GM21526 (cell line): Measurements from ENCODE around the gene GGT1.
"Not testable (repeated sequence)": the region's sequence is repeated elsewhere in the genome, so short reads cannot be mapped to it uniquely, and the experiment has no call there.

Source experiments
- ATAC-seq: cut with Tn5 transposase; IDR thresholded peaks from one replicate; pipeline ENCODE4 v1.9.1; 2021; ENCODE audit warnings: moderate library complexity; ENCODE audit not compliant: unreplicated experiment, low FRiP score

Gene GGT1

DNA sequence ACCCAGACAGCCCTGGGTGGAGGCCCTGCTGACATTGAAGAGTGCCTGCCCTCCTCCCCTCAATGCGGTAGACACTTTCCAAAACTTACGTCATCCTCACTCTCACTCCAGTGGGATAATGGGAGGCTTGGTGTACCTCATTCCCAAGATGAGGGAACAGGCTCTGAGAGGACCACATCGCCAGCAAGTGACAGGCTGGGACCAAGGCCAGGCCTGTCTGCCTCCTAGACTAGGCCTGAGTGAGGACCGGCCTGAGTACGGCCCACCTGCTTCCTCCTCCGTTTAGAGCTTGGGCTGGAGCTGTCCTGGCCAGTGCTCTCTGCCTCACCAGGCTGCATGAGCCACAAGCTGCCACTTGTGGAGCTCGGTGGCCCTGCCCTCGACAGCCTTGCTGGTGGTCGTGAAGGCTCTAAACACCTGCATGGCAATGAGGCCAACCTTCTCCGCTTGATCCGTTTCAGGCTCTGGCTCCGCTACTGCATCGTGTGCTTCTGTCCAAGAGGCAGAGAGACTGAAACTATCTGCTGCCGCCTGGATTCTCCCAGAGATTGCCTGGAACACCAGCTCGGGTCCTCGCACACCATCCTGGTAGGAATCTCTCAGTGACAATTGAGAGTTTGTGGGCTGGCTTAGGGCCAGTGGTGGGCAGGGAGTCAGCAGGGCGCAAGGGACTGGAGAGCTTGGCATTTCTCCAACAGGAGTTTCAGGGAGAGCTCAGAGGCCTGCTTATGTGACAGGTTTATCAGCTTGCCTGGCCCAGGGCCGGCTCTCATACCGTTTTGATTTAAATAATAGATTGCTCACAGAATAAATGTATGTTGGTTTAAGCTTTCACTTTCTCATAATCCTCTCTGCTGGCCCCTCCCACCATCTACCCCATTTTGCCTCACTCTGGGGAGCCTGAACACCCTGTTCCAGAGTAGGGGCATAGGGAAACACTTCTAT lies 19.5 kb upstream of the GGT1 start:
- ATAC-seq, result no peak

DNA sequence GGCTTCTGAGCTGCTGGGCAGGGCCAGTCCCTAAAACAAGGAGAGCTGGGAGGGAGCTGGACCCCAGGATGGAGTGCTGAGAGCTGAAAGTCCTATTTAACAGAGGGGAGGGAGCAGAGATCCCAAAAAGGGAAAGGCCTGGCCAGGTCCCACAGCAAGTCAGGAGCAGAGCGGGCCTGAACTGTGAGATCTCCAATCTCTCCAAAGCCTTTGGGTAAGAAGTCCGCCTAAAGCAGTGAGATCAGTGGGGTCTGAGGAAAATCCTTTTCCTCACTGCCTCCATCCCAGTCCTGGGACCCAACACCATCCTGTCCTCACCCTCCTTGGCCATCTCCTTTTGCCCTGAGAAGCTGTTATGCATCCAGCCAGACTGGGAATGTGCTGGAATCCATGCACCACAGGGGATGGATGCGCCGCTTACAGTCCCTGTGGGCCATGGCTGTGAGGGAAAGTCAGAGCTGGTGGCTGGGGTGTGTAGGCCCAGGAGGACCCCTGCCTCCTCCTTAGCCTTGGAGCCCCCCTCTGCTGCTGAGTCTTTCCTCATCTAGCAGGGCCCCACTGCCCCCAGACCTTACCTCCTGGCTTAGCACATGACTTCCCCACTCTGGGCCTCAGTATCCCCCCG lies 18.7 kb upstream of the GGT1 start:
- no peak for ATAC-seq

DNA sequence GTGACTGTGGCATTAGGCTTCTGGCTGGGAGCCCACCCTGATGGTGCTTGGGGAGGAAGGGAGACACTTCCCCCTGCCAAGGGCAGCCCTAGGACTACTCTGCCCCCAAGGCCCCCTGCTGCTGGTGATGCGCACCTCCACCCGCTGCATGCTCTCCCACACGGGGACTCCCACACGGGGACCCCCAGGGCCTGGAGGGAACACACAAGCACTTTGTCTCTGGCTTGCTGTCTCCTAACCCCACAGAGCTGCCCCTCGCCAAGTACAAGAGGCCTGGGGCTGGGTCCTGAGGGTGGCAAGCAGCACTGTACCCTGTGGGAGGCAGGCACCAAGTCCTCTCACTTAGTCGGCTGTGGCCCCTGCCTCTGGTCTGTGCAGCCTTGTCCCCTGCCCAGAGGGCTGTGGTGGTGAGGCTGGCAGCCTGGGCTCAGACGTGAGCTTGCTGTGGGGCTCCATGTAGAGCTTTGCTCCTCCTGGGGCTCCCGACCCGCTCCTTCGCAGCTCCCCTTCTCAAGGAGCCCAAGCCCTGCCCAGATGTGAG lies 18.1 kb upstream of the GGT1 start:
- no peak for ATAC-seq

- no peak for ATAC-seq
Measured at GRCh38 chr22:24585461-24585860, 17.5 kb upstream of the GGT1 start.

GRCh38 chr22:24585927-24586546 lies 17.0 kb upstream of the GGT1 start:
- no peak for ATAC-seq

DNA sequence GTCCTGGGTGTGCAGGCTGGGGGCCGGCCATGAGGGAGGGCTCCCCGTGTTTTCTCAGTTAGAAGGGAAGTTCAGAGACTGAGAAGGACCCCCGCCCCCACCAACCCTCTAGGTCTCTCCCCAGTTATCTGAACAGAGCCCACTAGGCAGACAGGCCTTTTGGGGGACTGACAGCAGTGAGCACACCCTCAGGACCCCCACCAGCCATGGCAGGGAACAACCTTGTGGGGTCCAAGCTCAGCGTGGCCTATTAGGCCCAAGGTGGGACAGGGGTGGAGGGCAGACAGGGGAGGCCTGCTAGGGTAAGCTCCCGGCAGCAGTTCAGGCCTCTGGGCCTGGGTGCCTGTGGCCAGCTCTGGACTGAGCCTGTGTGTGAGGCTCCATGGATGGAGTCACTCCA lies 15.7 kb upstream of the GGT1 start:
- ATAC-seq, result no peak

- ATAC-seq, result no peak
Measured at GRCh38 chr22:24587948-24588347, 15.0 kb upstream of the GGT1 start.

DNA sequence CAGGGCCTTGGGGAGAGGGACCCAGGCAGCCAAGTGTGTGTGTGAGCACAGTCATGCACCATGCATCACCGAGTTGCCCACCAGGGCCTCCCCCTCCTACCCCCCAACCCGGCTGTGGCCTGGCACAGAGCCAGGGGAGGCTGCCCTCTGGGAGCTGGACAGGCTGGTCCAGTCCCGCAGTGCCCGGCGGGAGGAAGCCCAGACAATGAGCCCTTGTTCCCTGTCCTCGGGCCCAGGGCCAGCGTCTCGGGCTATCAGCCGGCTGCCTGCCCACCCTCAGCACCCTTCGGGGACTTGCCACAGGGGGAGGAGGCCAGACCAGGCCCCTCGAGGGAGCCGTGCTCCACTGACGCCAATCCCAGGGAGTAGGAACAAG lies 14.6 kb upstream of the GGT1 start:
- no peak for ATAC-seq

DNA sequence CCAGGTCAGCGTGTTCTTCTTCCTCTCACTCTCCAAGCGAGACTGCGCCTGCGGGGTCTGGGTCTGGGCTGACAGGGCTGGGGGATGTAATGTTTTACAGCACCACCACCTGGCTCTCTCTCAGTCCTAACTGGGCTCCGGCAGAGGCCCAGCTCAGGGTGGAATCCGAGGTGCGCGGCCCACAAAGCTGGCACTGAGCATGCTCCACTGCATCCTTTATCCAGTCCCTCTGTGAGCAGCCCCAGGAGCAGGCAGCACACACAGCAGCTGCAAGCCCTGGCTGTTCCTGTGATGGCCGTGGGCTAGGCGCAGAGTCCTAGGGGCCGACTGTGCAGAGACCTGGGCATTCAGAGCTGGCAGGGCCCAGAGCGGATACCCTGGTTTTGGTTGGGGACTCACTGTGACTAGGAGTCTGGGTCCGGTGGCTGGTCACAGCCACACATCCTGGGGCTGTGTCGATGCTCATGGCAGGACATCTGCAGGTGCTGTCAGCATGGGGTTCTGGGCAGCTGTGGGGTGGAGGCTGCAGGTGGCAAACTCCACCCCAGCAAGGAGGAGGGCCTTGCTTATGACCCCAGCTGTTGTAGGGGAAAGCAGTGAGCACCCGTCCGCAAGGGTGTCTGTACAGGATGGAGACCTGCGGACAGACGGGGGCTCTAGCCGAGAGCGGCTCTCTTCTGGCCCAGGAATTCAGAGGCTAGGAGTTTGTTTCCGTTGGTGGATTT lies 14.1 kb upstream of the GGT1 start:
- ATAC-seq, result no peak

DNA sequence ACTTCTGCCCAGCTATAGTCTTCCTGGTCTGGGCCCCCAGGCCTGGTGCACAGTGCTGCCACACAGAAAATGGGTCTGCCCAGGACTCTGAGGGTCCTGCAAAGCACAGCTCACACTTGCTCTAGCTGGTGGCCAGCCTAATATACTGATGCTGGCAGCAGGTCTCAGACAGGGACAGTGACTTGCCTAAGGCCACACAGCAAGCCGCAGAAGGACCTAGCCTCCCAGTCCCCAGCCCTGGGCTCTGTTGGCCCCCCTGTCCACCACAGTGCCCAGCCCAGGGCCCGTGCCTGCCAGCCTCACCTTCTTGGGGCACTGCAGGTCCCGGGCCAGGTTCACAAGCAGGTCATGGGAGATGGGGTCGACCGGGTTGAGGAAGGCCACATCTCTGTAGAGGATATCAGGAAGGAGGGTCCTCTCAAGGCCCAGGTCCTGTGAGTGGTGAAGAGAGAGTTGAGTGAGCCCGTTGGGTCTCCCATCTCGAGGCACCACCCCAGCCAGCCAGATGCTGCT lies 13.4 kb upstream of the GGT1 start:
- no peak for ATAC-seq

DNA sequence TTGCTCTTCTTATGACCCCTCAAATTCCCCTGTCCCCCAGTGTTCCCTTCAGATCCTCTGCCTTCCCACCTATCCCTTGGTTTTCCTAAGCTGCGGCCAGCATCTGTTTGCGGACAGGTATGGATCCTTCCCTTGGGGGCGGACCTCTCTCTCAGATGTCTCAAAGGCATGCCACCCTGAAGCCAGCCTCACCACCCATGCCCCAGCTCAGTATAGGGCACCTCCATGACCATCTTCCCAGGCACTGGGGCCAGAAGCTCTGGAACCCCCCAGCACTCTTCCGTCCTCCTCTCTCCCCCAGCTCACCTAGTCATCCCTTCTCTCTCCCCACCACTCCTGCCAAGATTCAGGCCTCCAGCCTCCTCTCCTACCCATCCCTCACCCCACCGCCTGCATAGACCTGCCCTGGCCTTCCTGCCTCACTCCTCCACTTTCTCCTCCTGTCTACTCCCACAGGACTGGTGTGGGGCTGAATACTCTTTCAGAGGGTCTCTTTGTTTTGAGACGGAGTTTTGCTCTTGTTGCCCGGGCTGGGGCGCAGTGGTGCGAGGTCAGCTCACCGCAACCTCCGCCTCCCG lies 12.3 kb upstream of the GGT1 start:
- no peak for ATAC-seq

DNA sequence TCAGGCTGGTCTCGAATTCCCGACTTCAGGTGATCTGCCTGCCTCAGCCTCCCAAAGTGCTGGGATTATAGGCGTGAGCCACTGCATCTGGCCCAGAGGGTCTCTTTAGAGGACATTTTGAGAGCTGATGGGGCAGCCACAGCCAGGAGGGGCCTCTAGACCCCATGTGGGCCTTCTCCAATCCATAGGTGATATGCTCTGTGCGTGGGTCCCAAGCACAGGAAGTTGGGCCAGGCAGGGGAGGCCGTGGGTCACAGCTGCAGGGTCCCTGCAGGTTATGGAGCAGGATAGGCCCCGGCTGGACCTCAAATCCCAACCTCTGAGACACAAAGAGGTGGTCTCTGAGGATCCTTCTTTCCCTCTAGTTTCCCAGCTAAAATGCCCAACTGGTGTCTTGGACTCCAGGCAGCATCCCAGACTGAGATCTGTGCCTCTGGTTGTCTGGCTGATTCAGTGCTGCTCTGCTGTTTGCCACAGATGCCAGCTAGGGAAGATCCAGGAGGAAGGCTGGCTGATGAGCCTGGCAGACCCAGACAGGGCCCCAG lies 11.6 kb upstream of the GGT1 start:
- ATAC-seq, result no peak

GRCh38 chr22:24592058-24592850 lies 10.7 kb upstream of the GGT1 start:
- no peak for ATAC-seq

DNA sequence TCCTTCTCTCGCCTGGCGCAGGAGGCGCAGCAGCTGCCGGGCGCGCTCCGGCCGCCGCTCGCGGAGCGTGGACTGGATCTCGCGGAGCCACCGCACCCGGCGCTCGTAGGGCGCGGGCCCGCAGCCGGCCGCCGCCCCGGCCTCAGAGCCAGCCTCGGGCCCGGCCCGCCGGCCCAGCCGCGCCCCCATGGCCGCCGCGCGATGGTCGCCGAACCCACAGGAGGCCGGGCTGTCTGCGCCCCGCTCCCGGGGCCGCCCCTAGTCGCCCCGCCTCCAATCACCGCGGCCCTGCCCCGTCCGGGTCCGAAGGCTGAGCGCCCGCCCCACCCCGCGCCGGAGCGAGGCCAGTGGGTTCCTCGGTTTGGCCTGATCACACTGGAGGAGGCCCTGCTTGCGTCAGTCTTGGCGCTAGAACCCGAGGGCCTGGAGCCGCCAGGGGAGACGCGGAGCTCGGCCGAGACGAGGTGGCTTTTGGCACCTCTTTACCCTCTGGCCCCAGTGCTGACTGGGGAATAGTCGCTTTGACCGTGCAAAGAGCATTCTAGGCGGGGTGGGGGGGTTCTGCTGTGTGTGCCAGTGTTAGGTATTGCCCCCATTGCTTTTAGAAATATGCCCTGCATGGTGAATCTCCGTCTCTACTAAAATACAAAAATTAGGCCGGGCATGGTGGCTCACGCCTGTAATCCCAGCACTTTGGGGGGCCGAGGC lies 10.0 kb upstream of the GGT1 start, which contains the start of gene LRRC75B:
LRRC75B (minus strand) TSS at position 223 of the 708 bp plus-strand sequence; CDS start at position 189, 34 bp downstream.
- no peak for ATAC-seq

GRCh38 chr22:24593559-24593835 lies 9.5 kb upstream of the GGT1 start:
- ATAC-seq, result not testable (repeated sequence)

DNA sequence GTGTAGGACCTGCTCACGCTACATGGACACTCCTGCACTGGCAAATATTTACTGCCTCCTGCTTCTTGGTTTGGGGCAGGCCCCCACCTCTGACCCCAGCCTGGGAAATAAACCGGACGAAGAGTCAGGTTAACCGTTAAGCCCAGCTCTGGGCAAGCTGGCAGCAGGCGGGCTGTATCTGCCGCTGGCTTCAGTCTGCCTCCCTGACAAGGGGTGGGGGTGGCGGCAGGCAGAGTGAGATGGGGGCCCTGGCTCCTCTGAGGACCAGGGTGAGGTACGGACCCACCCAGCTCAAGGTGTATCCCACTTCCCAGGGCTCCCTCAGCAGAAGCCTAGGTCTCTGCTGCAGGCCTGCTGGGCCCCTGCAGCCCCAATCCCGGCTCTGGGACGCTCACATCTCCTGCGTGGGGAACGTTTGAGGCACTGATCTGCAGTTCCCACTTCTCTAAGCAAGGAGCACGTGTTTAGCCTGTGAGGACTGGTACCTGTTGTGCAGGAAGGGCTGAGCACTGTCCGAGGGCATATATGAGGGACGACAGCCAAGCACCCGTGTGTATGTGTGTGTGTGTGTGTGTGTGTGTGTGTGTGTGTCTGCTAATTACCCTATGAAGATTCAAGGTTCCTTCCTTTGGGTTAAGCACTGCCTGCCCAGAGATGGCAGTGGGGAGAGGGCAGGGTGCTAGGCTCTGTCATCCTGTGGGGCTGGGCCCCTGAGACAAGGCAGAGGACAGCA lies 9.0 kb upstream of the GGT1 start:
- no peak for ATAC-seq

- no peak for ATAC-seq
Measured at GRCh38 chr22:24594569-24595120, 8.3 kb upstream of the GGT1 start.

DNA sequence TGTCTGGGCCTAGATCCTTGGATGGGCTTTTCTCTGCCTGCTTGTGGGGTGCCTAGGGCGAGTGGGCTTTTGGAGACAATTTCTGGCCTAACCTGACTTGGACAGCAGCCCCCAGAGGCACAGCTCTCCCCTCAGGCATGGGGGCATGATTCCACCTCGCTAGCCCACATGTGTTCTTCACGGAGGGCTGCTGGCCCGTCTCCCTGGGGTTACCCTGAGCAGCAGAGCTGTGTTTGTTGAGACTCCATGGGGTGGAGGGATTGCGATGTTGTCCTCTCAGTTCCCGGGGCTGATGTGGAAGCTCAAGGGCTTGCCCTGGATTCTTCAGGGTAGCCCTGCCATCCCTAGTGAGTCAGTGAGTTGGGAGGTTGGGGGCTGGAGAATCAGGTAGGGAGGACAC lies 7.8 kb upstream of the GGT1 start:
- ATAC-seq, result no peak
